ENCODE measurements around the gene SMIM22. TPM values are rescaled to one million over a fixed set of nuclear protein-coding genes. Genes with fewer than 3 reads are reported as not detected.

The SMIM22 gene
- total and polyA plus RNA-seq, 7 experiments from 2014 or later = not detected

GRCh38 chr16:4790261-4790660, 4.9 kb upstream of the SMIM22 start:
- ChIA-PET POLR2A (no interaction called here), CTCF (no interaction called here)
- no peak for ATAC-seq
- H3K9me3 ChIP-seq (ENCODE audit: control insufficient read depth in 2 of 3, low read length in 3 of 3) = no peaks in the 10 kb centered on the region
- Mint-ChIP-seq H3K9me3 (no peaks in the 10 kb centered on the region), H3K4me1 (peaks cover 0 to 1% (median 0%) of the 10 kb centered on the region in 7 donors), H3K27ac (no peak overlapping the region), H3K36me3 (no peaks in the 10 kb centered on the region), H3K27me3 (no peaks in the 10 kb centered on the region), H3K4me3 (no peak overlapping the region)
- no peak overlapping the region for H3K4me3 ChIP-seq (ENCODE audit: low read length)
- DNase-seq = no peak
- H3K27ac ChIP-seq (ENCODE audit: low read depth, low read length) = no peak overlapping the region
- no peaks in the 10 kb centered on the region for H3K27me3 ChIP-seq (ENCODE audit: control insufficient read depth in 2 of 2, insufficient read depth in 2 of 2, low read length in 2 of 2)
- no peaks in the 10 kb centered on the region for H3K36me3 ChIP-seq (ENCODE audit: control insufficient read depth in 2 of 3, insufficient read depth in 3 of 3, low read length in 3 of 3)
- H3K4me1 ChIP-seq (ENCODE audit: control insufficient read depth in 2 of 2, insufficient read depth in 2 of 2, low read length in 2 of 2) = no peaks in the 10 kb centered on the region
- intact Hi-C loops (cut with micrococcal nuclease) = no loop called here

DNA sequence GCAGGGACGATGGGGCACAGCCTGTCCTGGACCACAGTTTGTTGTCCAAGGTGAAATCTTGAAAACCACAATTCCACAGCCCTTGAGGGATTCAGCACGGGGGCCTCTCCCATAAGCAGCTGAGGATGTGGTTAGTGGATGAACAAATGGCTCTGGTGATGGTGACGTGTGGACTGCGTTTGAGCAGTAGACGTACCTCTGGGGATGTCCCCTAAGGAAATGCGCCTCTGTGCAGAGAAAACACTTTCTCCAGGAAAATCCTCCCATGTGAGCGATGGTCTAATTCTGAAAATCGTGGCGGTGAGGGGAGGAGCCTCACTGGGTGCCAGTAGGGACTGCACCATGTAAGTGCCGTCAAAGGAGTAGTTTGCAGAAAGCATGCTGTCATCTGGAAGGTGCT, 4.3 kb upstream of the SMIM22 start:
- no peaks in the 10 kb centered on the region for H3K9me3 Mint-ChIP-seq
- intact Hi-C loops (cut with micrococcal nuclease) = no loop called here
- H3K36me3 Mint-ChIP-seq = no peaks in the 10 kb centered on the region
- no peaks in the 10 kb centered on the region for H3K27me3 Mint-ChIP-seq
- POLR2A ChIA-PET = no interaction called here
- H3K27ac ChIP-seq (ENCODE audit: low read depth, low read length) = no peak overlapping the region
- H3K27ac Mint-ChIP-seq = peak overlapping the region in 2 of 9 donors; percentile 38 to 45
- H3K4me3 Mint-ChIP-seq = no peak overlapping the region
- CTCF ChIA-PET = no interaction called here
- H3K4me1 Mint-ChIP-seq = peaks cover 0 to 1% (median 0%) of the 10 kb centered on the region in 7 donors
- DNase-seq (no peak), ATAC-seq (no peak)
- no peaks in the 10 kb centered on the region for H3K36me3 ChIP-seq (ENCODE audit: control insufficient read depth in 2 of 3, insufficient read depth in 3 of 3, low read length in 3 of 3)
- H3K4me3 ChIP-seq (ENCODE audit: low read length) = no peak overlapping the region
- no peaks in the 10 kb centered on the region for H3K27me3 ChIP-seq (ENCODE audit: control insufficient read depth in 2 of 2, insufficient read depth in 2 of 2, low read length in 2 of 2)
- no peaks in the 10 kb centered on the region for H3K4me1 ChIP-seq (ENCODE audit: control insufficient read depth in 2 of 2, insufficient read depth in 2 of 2, low read length in 2 of 2)
- H3K9me3 ChIP-seq (ENCODE audit: control insufficient read depth in 2 of 3, low read length in 3 of 3) = no peaks in the 10 kb centered on the region

DNA sequence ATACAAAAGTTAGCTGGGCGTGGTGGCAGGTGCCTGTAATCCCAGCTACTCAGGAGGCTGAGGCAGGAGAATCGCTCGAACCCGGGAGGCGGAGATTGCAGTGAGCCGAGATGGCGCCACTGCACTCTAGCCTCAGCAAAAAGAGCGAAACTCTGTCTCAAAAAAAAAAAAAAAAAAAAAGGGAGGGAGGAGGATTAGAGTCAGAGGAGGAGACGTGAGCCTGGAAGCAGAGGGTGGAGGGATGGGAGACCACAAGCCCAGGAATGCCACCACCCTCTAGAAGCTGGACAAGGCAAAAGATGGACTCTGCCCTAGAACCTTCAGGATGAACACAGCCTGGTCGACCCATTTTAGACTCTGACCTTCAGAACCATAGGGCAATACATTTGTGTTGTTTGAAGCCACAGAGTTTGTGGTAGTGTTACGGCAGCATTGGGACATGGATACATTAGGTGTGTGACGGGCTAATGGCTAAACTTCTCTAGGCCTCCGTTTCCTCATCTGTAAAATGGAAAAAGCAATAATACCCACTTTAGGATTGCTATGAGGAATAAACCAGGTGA, 2.1 kb upstream of the SMIM22 start:
- H3K27me3 ChIP-seq (ENCODE audit: control insufficient read depth in 2 of 2, insufficient read depth in 2 of 2, low read length in 2 of 2) = no peaks in the 10 kb centered on the region
- ChIA-PET POLR2A (no interaction called here), CTCF (no interaction called here)
- no peaks in the 10 kb centered on the region for H3K9me3 ChIP-seq (ENCODE audit: control insufficient read depth in 2 of 3, low read length in 3 of 3)
- Mint-ChIP-seq H3K9me3 (no peaks in the 10 kb centered on the region), H3K4me3 (no peak overlapping the region), H3K27ac (no peak overlapping the region), H3K4me1 (no peaks in the 10 kb centered on the region), H3K27me3 (no peaks in the 10 kb centered on the region), H3K36me3 (no peaks in the 10 kb centered on the region)
- intact Hi-C loops (cut with micrococcal nuclease) = no loop called here
- no peak overlapping the region for H3K4me3 ChIP-seq (ENCODE audit: low read length)
- no peak overlapping the region for H3K27ac ChIP-seq (ENCODE audit: low read depth, low read length)
- no peaks in the 10 kb centered on the region for H3K4me1 ChIP-seq (ENCODE audit: control insufficient read depth in 2 of 2, insufficient read depth in 2 of 2, low read length in 2 of 2)
- peaks cover 0 to 4% (median 0%) of the 10 kb centered on the region in 3 experiments for H3K36me3 ChIP-seq (ENCODE audit: control insufficient read depth in 2 of 3, insufficient read depth in 3 of 3, low read length in 3 of 3)
- ATAC-seq = no peak
- no peak for DNase-seq

- intact Hi-C loops (cut with micrococcal nuclease) = no loop called here
- peaks cover 0 to 8% (median 0%) of the 10 kb centered on the region in 3 experiments for H3K36me3 ChIP-seq (ENCODE audit: control insufficient read depth in 2 of 3, insufficient read depth in 3 of 3, low read length in 3 of 3)
- H3K27me3 Mint-ChIP-seq = no peaks in the 10 kb centered on the region
- no peak for ATAC-seq
- H3K27ac ChIP-seq (ENCODE audit: low read depth, low read length) = no peak overlapping the region
- ChIA-PET CTCF (no interaction called here), POLR2A (no interaction called here)
- no peaks in the 10 kb centered on the region for H3K9me3 Mint-ChIP-seq
- H3K4me1 Mint-ChIP-seq = peaks cover 3 to 8% (median 7%) of the 10 kb centered on the region in 7 donors
- H3K4me3 ChIP-seq (ENCODE audit: low read length) = no peak overlapping the region
- H3K4me3 Mint-ChIP-seq = no peak overlapping the region
- H3K27me3 ChIP-seq (ENCODE audit: control insufficient read depth in 2 of 2, insufficient read depth in 2 of 2, low read length in 2 of 2) = no peaks in the 10 kb centered on the region
- no peak overlapping the region for H3K27ac Mint-ChIP-seq
- H3K36me3 Mint-ChIP-seq = no peaks in the 10 kb centered on the region
- DNase-seq = no peak
- no peaks in the 10 kb centered on the region for H3K9me3 ChIP-seq (ENCODE audit: control insufficient read depth in 2 of 3, low read length in 3 of 3)
- H3K4me1 ChIP-seq (ENCODE audit: control insufficient read depth in 2 of 2, insufficient read depth in 2 of 2, low read length in 2 of 2) = peaks cover 0 to 3% of the 10 kb centered on the region in 2 donors
Measured at GRCh38 chr16:4795828-4796572, 831 bp downstream of the SMIM22 start.

GRCh38 chr16:4796982-4797804, 2.0 kb downstream of the SMIM22 start:
- no peaks in the 10 kb centered on the region for H3K27me3 ChIP-seq (ENCODE audit: control insufficient read depth in 2 of 2, insufficient read depth in 2 of 2, low read length in 2 of 2)
- H3K4me1 ChIP-seq (ENCODE audit: control insufficient read depth in 2 of 2, insufficient read depth in 2 of 2, low read length in 2 of 2) = peaks cover 3 to 12% of the 10 kb centered on the region in 2 donors
- Mint-ChIP-seq H3K27ac (no peak overlapping the region), H3K9me3 (no peaks in the 10 kb centered on the region), H3K27me3 (no peaks in the 10 kb centered on the region), H3K4me1 (peaks cover 7 to 12% (median 9%) of the 10 kb centered on the region in 7 donors), H3K4me3 (no peak overlapping the region), H3K36me3 (no peaks in the 10 kb centered on the region)
- no peak for DNase-seq
- H3K36me3 ChIP-seq (ENCODE audit: control insufficient read depth in 2 of 3, insufficient read depth in 3 of 3, low read length in 3 of 3) = peaks cover 0 to 8% (median 0%) of the 10 kb centered on the region in 3 experiments
- H3K4me3 ChIP-seq (ENCODE audit: low read length) = no peak overlapping the region
- intact Hi-C loops (cut with micrococcal nuclease) = no loop called here
- ATAC-seq = no peak
- ChIA-PET CTCF (no interaction called here), POLR2A (no interaction called here)
- H3K27ac ChIP-seq (ENCODE audit: low read depth, low read length) = no peak overlapping the region
- H3K9me3 ChIP-seq (ENCODE audit: control insufficient read depth in 2 of 3, low read length in 3 of 3) = no peaks in the 10 kb centered on the region

DNA sequence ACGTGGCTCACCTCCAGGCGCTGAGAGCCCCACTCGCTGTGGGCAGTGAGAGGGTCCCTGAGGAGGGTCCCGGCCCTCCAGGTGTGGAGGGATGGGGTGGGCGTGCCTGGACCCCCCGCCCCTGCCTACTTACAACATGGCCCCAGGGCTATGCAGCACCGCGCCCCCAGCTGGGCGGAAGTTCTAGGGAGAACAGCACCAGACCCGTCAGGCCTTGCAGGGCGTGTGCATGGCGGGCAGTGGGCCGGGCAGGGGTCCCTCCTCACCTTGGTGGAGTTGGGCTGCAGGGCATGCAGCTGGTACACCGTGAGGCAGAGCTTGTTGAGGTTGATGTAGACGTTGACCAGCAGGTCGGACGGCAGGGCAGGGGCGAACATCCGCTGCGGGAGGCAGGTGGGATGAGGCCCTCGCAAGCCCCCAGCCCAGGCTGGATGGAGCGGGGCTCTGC, 2.7 kb downstream of the SMIM22 start:
- ATAC-seq (no peak), DNase-seq (no peak)
- intact Hi-C loops (cut with micrococcal nuclease) = no loop called here
- Mint-ChIP-seq H3K4me1 (peaks cover 7 to 12% (median 9%) of the 10 kb centered on the region in 7 donors), H3K9me3 (no peaks in the 10 kb centered on the region), H3K4me3 (no peak overlapping the region), H3K27ac (no peak overlapping the region), H3K27me3 (no peaks in the 10 kb centered on the region), H3K36me3 (no peaks in the 10 kb centered on the region)
- peaks cover 0 to 8% (median 0%) of the 10 kb centered on the region in 3 experiments for H3K36me3 ChIP-seq (ENCODE audit: control insufficient read depth in 2 of 3, insufficient read depth in 3 of 3, low read length in 3 of 3)
- no peak overlapping the region for H3K27ac ChIP-seq (ENCODE audit: low read depth, low read length)
- ChIA-PET CTCF (no interaction called here), POLR2A (no interaction called here)
- H3K27me3 ChIP-seq (ENCODE audit: control insufficient read depth in 2 of 2, insufficient read depth in 2 of 2, low read length in 2 of 2) = no peaks in the 10 kb centered on the region
- H3K4me1 ChIP-seq (ENCODE audit: control insufficient read depth in 2 of 2, insufficient read depth in 2 of 2, low read length in 2 of 2) = peaks cover 3 to 12% of the 10 kb centered on the region in 2 donors
- no peaks in the 10 kb centered on the region for H3K9me3 ChIP-seq (ENCODE audit: control insufficient read depth in 2 of 3, low read length in 3 of 3)
- no peak overlapping the region for H3K4me3 ChIP-seq (ENCODE audit: low read length)
